Liver (tissue), 3 donors: ENCODE measurements around the gene TOP3A.

Source experiments
- CTCF ChIP-seq: fragments of 150-350 bp; IDR thresholded peaks from 2 replicates; pipeline ENCODE4 v1.5.1; 2017; ENCODE audit warnings: improper control_type of control experiment, low read depth, low read length; ENCODE audit not compliant: missing input control
- SP1 ChIP-seq: IDR thresholded peaks from 2 replicates; pipeline ENCODE4 v1.6.1; 2018; ENCODE audit warnings: antibody characterized with exemption, mild to moderate bottlenecking
- donor health status: healthy.
- donor health status: healthy.

GRCh38 chr17:18226284-18226945, 88.4 kb downstream of the TOP3A start:
- TF ChIP-seq SP1 (no peak), CTCF (no peak)
